ENCODE measurements around the gene ITPKB.
"Not testable (repeated sequence)": the region's sequence is repeated elsewhere in the genome, so short reads cannot be mapped to it uniquely, and the experiment has no call there.

The ITPKB gene

DNA sequence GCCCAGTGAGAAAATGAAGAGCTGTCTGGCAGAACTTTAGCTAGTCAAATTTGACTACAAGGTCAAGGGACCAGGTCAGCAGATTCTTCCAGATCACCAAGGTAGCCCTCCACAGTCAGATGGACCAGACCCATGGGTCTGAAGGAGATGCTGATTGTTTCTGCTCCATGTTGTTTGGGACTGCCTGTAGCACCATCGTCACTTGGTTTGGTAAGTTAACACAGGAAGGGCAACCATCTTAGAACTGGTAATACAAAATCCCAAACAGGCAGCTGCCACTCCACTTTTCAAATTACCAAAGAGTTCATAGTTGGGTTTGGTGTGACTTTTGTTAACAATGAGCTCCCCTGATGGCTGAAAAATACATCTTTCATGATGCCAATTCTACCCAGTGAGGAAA lies 9.0 kb downstream of the ITPKB start:
- no peak for DNase-seq

DNA sequence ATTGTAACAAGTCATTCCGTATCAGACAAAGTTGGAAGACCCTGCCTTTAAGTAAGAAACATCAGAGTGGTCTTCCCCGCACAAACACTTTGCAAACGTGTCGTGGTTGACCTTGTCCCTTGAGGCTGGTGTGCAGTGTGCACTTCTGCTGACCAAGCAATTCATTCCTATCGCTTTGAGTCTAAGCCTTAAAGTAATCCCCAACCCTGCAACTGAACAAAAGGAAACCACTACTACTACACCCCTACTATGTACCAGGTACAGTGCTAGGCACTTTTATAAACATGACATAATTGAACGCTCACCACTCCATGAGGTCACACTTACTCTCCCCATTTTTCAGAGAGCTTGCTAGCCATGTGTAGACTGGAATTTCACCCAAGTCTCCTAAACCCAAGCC lies 10.6 kb downstream of the ITPKB start:
- DNase-seq = peak; percentile 40

DNA sequence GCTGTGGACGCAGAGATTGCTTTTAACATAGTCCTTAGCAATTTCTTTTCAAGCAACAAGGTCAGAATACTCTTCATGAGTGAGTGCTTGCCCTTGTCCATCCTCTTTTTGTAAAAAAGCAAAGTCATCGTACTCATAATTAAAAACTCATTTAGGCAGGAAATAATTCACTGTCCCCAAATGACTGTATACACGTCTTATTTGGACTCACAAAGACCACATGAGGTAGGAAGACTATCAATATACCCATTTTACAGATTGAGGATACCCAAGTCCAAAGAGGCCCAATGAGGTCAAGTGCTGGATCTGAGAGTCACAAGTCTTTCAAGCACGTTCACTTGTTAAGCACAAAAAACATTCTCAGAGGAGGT lies 13.2 kb downstream of the ITPKB start:
- no peak for DNase-seq

DNA sequence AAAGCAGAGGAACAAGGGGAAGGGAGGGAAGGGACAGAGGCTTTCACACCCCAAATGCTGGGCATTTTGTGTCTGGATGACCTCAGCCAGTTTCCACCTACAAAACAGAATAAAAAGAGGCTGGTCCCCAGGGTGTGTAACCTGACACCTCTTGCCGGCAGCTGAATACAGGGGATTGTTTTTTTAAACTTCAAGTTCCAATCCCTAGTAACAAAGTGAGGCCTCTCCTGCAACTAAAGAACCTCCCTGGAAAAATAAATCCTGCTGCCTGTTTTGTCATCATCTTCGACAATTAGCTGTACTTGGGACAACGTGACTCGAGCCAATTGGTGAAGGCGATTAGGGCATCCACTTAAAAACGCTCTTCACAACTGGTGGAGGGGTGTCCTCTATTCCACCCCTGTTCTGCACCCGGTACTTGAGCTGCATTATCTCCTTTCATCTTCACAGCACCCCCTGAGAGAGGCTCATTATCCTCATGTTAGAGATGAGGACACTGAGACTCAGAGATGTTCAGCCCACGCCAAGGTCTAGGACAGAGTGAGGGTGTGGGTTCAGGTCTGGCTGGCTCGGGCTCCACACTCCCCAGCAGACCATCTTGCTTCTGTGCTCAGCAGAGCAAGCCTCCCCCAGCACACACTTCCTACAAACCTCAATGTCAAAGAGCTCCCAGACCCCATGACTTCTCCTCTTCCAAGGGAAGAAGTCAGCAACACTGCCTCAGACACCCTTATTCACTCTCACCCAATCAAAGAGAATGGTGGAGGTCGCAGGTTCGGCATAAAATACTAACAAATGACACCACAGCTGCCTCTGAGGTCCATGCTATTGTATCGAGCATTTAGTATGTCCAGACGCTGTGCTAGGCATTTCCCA lies 15.2 kb downstream of the ITPKB start:
- DNase-seq = no peak

DNA sequence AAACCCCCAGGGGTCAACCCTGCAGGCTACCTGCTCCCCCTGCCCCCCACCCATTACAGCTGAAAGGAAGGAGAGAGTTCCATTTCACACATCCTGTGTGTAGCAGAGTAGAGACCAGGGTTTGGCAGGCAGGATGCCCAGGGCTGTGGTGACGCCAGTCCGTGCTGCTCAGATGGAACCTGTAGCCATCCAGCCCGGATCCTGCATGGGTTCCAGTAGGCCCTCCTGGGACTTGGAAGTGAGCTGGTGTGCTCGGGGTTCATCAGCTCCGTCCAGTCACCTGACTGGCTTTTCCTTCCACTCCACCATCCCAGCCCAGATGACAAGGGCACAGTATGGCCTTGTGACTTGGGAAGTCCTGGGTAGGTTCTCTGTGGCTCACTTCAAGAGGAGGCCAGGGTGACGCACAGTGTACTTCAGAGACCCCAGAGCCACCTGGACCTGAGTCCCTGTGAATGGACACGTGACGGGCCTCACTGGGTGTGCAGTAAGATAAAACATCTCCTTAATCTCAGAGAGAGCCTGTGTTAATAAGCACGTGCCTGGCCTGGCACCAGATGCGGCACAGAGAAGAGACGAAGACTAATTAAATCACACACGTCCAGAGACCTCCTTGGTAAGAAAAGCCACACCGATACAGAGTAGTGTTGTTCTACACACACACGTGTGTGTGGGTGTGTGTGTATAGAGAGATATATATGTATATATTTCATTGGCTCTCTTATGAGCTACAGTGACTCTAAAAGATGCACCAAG lies 16.0 kb downstream of the ITPKB start:
- no peak for DNase-seq

DNA sequence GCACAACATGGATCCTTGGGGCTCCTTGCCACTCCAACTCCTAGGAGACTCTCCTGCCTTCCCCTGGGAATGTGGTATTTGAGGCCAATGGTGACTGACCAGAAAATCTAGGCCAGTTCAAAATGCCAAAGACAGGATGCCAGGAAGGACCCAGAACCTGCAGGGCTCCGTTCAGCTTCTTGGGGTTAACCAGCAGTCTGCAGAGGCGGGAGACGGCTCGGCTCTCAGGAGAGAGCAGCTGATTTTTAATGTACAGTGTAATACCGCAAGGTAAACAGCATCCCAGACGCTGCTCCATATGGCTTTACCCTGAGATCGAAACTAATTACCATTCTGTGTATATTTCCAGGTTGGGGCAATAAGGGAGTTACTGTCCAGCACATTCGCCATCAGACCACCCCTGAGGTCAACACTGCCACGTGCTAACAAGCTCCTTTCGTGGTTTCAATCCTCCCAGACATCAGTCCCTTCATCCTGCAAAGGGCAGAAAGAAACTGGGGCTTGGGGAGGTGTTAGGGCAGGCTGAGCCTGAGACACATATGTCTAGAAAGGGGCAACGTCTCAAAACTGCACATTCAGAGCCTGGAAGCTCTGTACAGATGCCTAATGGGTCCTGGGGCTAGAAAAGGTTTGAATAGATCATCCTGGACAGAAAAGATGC lies 16.7 kb downstream of the ITPKB start:
- no peak for DNase-seq

DNA sequence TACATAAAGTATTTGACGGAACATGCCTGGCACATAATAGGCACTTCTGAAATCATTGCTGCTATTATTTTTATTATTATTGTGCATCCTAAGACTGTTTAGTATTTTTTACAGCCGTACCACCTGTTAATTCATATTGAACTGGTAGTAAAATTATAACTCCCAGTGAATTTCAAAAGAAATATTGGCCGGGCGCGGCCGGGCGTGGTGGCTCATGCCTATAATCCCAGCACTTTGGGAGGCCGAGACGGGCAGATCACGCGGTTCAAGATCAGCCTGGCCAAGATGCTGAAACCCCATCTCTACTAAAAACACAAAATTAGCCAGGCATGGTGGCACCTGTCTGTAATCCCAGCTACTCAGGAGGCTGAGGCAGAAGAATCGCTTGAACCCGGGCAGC lies 18.5 kb downstream of the ITPKB start:
- DNase-seq = not testable (repeated sequence)

DNA sequence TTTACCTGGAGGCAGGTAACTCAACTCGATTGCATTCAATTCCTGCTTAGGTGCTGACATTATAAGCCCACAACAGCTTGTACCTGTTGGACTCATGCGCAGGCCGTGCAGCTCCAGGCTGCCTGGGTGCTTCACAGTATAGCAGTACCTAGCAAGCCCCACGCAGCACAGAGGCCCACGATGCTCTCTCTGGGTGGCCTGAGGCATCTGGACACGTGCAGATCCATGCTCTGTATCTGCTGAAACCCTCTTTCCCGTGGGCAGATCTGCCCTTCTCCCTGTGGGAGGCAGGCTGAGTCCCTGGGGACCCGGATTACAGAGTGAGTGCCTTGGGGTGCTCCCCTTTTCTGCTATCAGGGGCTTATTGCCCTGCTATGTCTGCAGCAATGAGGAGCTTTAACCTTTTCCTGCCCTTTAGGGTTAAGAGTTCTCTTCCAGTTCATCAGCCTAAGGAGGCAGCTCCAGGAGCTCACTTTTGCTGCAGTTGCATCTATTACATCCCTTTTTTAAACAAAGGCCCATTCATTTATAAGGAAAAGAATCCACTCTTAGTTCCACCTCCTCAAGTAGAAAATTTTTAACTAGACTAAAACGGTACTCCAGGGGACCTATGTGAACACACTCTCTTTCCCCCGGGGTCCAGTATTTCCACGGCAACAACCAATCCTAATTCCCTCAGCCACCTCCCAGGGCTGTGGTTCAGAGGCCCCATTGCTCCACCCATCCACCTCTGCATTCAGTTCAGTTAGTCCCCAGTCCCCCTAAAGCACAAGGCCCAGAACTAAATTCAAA lies 19.3 kb downstream of the ITPKB start:
- no peak for DNase-seq

DNA sequence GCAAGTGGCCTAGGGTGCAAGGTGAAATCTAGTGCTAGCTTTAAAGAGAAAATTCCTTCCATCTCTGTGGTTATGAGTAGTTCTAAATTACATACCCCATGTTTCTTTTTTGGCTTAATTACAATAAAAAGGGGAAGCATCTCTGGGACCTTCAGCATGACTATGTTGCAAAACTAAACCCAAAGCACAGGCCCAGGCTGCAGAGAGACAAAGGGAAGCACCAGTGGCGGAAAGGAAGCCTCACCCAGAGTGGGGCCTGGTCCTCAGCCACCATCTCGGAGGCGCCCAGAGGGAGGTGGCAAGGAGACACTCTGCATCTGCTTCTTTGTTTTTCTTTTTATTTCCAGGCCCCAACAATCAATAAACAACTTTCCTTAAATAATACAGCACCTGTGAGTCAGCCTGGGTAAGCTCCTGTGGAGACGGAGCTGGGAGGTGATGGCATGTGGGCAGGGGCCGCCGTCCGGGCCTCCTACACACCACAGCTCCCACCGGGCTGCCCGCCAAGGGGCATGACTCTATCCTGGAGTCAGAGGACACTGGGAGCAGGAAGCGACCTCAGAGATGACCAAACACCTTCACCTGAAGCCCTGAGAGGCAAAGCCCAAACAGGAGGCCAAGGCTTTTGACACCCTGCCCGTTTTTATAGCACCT lies 21.7 kb downstream of the ITPKB start:
- DNase-seq = peak; percentile 39

DNA sequence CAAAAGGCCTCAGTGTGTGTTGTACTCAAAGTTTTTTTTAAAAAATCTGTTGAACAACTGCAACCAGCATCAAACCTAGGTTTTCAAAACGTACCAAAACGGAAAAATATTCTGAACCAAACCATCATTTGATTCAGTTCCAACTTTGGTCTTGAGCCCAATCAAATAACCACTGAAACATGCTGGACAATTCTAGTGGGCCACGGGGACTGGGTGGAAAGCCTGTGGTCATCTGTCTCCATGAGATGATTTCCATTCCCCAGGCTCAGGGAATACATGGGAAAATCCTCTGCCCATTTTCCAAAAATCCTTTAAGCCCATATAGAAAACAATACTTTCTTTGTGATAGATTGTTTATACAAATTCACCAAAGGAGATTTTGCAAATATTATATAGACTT lies 22.5 kb downstream of the ITPKB start:
- no peak for DNase-seq

DNA sequence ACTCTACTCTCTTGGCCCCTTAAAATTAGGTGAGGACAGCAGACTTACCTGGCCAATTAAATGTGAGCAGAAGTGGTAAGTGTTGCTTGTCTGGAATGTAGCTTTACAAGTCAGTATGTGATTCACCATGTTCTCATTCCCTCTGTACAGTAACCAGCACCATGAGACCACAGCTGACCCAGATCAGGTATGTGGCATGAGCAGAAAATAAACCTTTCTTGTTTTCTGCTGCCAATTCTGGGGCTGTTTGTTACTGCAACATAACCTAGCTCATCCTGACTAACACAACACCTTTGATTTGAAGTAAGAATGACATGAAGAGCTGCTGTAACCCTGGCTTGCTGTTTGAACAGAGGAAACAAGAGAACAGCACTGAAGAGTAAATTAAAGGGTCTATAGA lies 24.9 kb downstream of the ITPKB start:
- DNase-seq = no peak

DNA sequence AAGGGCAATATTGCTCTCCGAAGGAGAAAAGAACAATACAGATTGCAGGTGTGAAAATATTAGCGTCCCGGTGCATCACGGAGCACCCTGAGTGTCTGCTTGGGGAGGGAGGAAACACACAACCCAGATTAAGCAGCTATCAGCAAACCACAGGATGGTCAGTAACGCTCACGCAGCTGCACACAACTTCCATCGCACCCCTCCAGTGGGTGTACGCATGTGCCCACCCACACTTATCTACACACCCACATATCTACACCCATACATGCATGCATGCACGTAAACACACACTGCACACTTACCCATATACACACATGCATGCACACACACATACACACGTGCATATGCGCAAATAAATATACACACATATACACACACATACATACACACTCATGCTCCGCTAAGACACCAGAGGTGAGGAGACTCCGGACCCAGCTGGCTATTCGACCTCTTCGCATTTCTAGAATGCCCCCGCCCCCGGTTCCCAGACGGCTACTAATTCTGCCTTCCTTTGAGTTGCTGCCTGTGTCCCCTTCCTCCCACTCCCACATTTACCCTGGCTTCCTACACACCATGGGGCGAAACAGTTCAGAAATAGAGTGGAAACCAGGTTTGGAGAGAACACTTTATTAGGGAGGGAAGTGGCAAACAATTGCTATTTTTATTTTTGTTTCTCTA lies 26.2 kb downstream of the ITPKB start:
- DNase-seq = no peak

DNA sequence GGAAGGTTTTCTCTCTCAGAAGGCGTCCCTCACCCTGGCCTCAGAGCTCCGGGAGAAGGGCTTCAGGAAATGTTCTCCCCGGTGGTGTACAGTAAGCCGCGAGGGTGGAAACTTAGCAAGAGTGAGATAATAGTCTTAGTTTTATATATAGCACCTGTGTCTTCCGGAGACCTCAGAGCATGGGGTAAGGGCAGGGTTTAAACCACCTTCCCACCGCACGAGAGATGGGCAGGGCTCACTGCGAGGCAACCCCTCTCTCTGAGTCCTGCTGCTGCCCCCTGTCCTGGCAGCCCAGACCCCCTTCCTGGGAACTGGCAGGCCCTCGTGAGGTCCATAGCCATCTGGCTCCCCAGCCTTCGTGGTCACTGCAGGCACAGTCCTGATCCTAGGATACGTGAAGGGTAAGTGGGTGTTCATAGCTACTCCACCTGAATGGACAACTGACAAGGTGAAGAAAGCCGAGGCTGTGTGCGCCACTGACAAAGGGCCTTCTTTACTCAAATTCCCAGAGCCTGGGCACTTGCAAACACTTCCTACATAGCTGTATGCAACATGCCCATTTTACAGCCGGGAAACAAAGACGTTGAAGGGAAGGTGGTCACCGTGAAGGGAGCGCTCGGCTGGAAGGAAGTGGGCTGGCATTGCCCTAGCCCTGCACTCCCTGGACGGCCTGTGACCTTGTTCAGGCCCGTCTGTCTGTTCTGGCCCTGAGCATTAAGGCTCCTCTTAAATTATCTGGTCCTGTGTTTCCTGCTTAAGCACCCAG lies 26.9 kb downstream of the ITPKB start:
- DNase-seq = peak; percentile 63

DNA sequence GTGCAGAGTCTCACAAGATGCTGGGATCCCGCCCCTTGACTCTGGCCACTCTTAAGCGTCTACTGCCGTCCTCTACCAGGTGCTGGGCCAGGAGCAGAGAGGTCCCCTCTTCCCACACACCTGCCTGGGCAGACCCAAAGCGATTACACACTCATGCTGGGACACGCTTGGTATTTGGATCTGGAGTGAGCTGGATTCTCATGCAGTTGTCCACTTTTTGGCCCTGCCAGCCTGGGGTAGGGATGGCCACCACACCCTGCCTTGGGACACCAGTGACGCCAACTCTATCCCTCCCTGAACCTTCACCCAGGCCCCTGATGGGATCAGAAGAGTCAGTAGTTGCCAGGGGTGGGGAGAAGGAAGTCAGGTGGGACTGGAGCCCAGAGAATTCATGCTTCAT lies 28.6 kb downstream of the ITPKB start:
- no peak for DNase-seq

DNA sequence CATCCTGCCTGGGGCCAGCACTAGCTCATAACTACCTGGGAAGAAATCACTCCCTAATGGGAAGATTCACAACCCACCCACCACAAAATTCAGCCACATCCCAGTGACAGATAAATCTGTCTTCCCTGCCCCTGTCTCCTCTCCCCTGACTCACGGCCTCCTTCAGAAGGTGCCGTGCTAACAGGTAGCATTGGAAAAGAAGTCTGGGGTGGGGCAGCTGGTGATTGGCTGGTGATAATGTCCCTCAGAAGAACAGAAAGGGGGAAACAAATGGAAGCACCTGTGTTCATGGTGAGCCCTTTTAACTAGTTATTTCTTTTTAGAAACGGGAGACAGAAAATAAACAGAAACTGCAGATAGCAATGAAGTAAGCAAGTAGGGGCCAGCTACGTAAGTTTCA lies 29.1 kb downstream of the ITPKB start:
- no peak for DNase-seq

DNA sequence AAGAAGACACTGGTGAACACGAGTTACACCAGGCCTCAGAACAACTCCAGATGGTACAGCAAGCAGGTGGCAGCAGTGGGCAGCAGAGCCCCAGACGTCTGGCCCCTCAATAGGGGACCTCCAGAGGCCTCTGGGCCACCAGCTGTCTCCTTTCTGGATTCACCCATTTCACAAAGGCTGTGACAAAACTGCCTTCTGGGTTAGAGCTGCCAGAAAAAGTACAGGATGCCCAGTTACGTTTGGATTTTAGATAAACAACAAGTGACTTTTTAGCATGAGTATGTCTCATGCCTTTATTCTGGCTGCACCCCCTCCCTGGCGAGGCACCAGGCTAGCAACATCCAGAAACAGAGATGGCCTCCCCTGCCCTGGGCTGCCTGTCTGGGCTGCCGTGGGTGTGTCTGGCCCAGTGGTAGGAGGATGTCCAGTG lies 30.1 kb downstream of the ITPKB start:
- DNase-seq = no peak

DNA sequence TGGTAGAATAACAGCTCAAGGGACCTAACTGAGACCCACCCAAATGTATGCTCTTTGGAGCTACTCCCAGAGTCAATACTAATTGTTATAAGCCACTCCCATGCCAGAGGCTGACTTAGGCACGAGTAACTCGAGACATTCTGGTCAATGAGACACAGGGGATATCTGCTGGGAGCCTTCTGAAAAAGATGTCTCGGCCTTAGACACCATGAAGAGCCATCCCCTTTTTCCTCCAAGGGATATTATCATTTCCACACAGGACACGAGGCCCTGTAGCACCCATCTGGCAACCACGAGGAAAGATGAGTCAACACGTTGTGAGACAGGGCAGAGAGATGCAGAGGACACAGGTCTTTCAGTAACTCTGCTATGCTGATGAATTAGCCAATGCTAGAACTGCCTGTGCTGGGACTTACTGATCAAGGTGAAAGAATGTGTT lies 30.7 kb downstream of the ITPKB start:
- no peak for DNase-seq

DNA sequence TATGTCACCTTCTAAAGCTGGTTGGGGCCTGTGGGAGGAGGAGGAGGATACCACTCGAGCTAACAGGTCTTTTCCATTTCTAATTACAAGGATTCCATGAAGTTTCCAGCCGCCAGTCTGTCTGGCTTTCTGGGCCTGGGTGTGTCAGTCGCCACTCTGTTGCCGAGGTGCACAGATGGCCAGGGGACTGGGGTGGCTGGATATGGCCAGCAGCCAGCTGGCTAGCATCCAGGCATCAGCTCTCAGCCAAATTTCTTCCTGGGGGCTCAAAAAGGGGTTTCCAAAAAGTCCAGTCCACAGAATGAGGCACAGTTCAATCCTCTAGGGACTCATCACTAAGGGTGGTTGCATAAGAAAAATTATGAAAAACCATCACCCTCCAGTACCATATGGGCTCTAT lies 32.4 kb downstream of the ITPKB start:
- DNase-seq = no peak

DNA sequence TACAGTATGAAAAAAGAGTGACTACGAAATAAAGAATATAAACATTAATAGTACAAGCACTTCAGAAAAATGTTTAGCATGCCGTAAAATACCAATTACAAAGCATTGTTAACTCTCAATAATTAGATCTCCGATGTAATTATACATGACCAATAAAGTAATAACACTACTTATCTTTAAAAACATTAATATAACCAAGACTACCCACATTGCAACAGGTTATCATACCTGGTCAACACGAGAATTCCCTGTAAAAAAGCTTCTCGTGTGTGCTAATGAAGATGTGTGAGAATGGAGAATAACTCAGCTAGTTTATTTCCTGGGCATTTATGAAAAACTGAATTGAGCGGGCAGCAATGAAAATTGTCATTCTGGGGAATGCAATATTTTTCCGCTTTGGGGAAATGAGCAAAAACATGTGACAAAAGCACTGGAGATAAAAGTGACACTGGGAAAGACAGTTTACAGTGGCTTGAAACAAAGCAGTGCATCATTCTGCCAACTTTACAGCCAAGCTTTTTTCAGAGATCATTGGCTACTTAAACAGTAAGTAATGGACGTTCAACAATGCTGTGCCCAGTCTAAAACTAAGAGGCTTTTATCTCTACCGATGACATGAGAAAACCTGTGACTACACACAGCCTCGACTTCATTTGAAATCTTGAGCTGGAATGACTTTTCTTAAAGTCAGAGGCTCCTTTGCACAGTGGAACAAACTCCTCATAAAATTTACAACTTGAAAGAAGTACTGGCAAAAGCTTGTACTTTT lies 34.7 kb downstream of the ITPKB start:
- DNase-seq = no peak
